Parathyroid adenoma (tissue), 2 donors: ENCODE data around the gene HS6ST2.

Experiments used
- H2AFZ ChIP-seq: fragments of 300-600 bp; sonication (generic); one replicate; pipeline ENCODE4 v1.7.0; 2017; ENCODE audit warnings: antibody characterized with exemption, mild to moderate bottlenecking
- H3K27ac ChIP-seq: fragments of 300-600 bp; sonication (generic); one replicate; pipeline ENCODE4 v1.7.0; 2017
- H3K27me3 ChIP-seq: fragments of 300-600 bp; sonication (generic); one replicate; pipeline ENCODE4 v1.7.0; 2017; ENCODE audit warnings: low read length; ENCODE audit not compliant: control insufficient read depth, insufficient read depth
- H3K36me3 ChIP-seq: fragments of 300-600 bp; sonication (generic); one replicate; pipeline ENCODE4 v1.7.0; 2017; ENCODE audit warnings: low read length; ENCODE audit not compliant: control insufficient read depth, insufficient read depth
- H3K4me1 ChIP-seq: fragments of 300-600 bp; sonication (generic); one replicate; pipeline ENCODE4 v1.7.0; 2017; ENCODE audit warnings: control low read depth
- H3K4me2 ChIP-seq: fragments of 300-600 bp; sonication (generic); one replicate; pipeline ENCODE4 v1.7.0; 2017; ENCODE audit warnings: low read length
- H3K4me3 ChIP-seq: fragments of 300-600 bp; sonication (generic); one replicate; pipeline ENCODE4 v1.7.0; 2017; ENCODE audit warnings: low read depth, low read length
- H3K79me2 ChIP-seq: fragments of 300-600 bp; sonication (generic); one replicate; pipeline ENCODE4 v1.7.0; 2017; ENCODE audit warnings: control low read depth
- H3K9ac ChIP-seq: fragments of 300-600 bp; sonication (generic); one replicate; pipeline ENCODE4 v1.7.0; 2017; ENCODE audit warnings: mild to moderate bottlenecking
- H3K9me3 ChIP-seq: fragments of 300-600 bp; sonication (generic); one replicate; pipeline ENCODE4 v1.7.0; 2017; ENCODE audit warnings: low read length; ENCODE audit not compliant: control insufficient read depth
- CTCF ChIP-seq: fragments of 300-600 bp; sonication (generic); IDR thresholded peaks from one replicate; pipeline ENCODE4 v1.7.0; 2017; ENCODE audit warnings: antibody characterized with exemption, mild to moderate bottlenecking
- donor health status: primary hyperparathyroidism.

HS6ST2 gene

GRCh38 chrX:132795181-132795580 is 163.2 kb downstream of the HS6ST2 start:
- Histone ChIP-seq H3K9me3 (no peaks in the 10 kb centered on the region), H2AFZ (no peak overlapping the region), H3K4me2 (no peak overlapping the region), H3K27me3 (no peaks in the 10 kb centered on the region), H3K4me3 (no peak overlapping the region), H3K4me1 (no peaks in the 10 kb centered on the region), H3K36me3 (no peaks in the 10 kb centered on the region), H3K79me2 (no peaks in the 10 kb centered on the region), H3K9ac (no peak overlapping the region), H3K27ac (no peak overlapping the region)
- no peak for TF ChIP-seq CTCF

GRCh38 chrX:132791714-132792113 is 166.7 kb downstream of the HS6ST2 start:
- H3K9ac ChIP-seq: no peak overlapping the region
- no peak overlapping the region for H3K4me2 ChIP-seq
- no peak overlapping the region for H3K27ac ChIP-seq
- TF ChIP-seq CTCF: no peak
- no peaks in the 10 kb centered on the region for H3K9me3 ChIP-seq
- no peaks in the 10 kb centered on the region for H3K4me1 ChIP-seq
- H2AFZ ChIP-seq: no peak overlapping the region
- H3K36me3 ChIP-seq: no peaks in the 10 kb centered on the region
- no peaks in the 10 kb centered on the region for H3K27me3 ChIP-seq
- H3K4me3 ChIP-seq: no peak overlapping the region
- no peaks in the 10 kb centered on the region for H3K79me2 ChIP-seq

- Histone ChIP-seq H3K79me2 (no peaks in the 10 kb centered on the region), H3K27me3 (no peaks in the 10 kb centered on the region), H3K4me2 (no peak overlapping the region), H3K4me1 (no peaks in the 10 kb centered on the region), H3K27ac (no peak overlapping the region), H3K9ac (no peak overlapping the region), H3K4me3 (no peak overlapping the region), H3K9me3 (no peaks in the 10 kb centered on the region), H2AFZ (no peak overlapping the region), H3K36me3 (no peaks in the 10 kb centered on the region)
- TF ChIP-seq CTCF: no peak
Measured at GRCh38 chrX:132790329-132790728, 168.1 kb downstream of the HS6ST2 start.

GRCh38 chrX:132786217-132786616 is 172.2 kb downstream of the HS6ST2 start:
- no peak overlapping the region for H2AFZ ChIP-seq
- no peak overlapping the region for H3K9ac ChIP-seq
- no peaks in the 10 kb centered on the region for H3K79me2 ChIP-seq
- H3K36me3 ChIP-seq: no peaks in the 10 kb centered on the region
- no peaks in the 10 kb centered on the region for H3K9me3 ChIP-seq
- H3K4me1 ChIP-seq: no peaks in the 10 kb centered on the region
- H3K4me2 ChIP-seq: no peak overlapping the region
- no peak overlapping the region for H3K27ac ChIP-seq
- H3K4me3 ChIP-seq: no peak overlapping the region
- TF ChIP-seq CTCF: no peak
- no peaks in the 10 kb centered on the region for H3K27me3 ChIP-seq

- H3K4me3 ChIP-seq: no peak overlapping the region
- TF ChIP-seq CTCF: no peak
- no peak overlapping the region for H3K9ac ChIP-seq
- no peaks in the 10 kb centered on the region for H3K4me1 ChIP-seq
- no peak overlapping the region for H3K4me2 ChIP-seq
- H3K9me3 ChIP-seq: no peaks in the 10 kb centered on the region
- no peaks in the 10 kb centered on the region for H3K79me2 ChIP-seq
- no peaks in the 10 kb centered on the region for H3K27me3 ChIP-seq
- no peak overlapping the region for H3K27ac ChIP-seq
- H3K36me3 ChIP-seq: no peaks in the 10 kb centered on the region
- no peak overlapping the region for H2AFZ ChIP-seq
Measured at GRCh38 chrX:132778917-132779316, 179.5 kb downstream of the HS6ST2 start.
